GM21723 (cell line): ENCODE results near the gene ENOX1.
A peak's percentile ranks its signal among the peaks of the same experiment; 100 is the strongest.
"Not testable (repeated sequence)": the region's sequence is repeated elsewhere in the genome, so short reads cannot be mapped to it uniquely, and the experiment has no call there.

ENCODE experiments used
- ATAC-seq: cut with Tn5 transposase; IDR thresholded peaks from one replicate; pipeline ENCODE4 v1.9.1; 2021; ENCODE audit warnings: mild to moderate bottlenecking, moderate library complexity; ENCODE audit not compliant: unreplicated experiment

The ENOX1 gene

DNA sequence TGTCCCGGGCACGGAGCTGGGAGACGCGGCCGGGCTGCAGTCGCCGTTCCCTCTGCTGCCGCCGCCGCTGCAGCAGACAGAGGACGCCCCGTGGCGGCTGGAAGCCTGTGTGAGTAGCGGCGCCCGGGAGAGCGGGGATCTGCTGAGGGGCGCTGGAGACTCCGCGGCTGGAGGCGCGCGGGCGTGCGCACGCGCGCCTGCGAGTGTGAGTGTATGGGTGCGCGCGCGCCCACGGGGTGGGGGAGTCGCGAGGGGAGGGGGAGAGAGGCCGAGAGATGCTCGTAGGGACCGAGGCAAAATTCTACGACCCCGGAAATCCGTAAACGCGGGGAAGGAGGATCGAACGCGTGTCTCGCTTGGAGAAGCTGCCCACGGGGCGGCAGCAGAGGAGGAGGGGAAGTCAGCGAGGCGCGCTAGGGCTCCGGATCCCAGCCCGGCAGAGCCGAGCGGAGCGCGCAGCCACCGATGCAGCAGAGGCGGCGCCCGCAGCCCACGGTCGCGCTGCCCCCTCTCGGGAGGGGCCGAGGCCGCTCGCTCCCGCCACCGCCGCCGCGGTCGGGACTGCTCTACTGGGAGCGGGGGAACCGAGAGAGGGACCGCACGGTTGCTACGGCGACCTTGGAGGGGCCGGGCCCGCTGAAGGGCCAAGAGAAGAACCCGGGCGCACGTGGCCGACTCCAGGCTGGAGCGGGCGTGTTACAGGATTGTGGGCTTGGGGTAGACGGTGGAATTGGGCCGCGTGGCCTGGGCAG lies at the start of gene ENOX1:
TSS of gene ENOX1 (minus strand) at position 207 of the 752 bp plus-strand sequence.
- ATAC-seq: peak; percentile 42

DNA sequence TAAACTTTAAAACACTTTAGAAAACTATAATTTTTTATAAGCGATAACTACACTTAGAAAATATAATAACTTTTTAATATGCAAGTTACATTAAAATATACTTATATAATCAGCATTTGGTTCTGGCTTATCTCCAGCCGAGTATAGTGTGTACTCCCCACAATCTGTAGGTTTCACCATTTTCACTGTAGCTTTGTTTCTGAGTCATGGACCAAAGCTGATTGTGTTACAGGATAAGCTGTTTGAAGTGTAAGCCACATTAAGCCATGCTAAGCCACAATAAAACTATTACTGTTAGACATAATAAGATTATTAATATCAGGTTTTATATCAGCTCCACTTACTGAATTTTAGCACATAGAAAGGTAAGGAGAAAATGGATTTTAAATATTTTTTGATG lies 48.9 kb upstream of the ENOX1 start:
- ATAC-seq: no peak

DNA sequence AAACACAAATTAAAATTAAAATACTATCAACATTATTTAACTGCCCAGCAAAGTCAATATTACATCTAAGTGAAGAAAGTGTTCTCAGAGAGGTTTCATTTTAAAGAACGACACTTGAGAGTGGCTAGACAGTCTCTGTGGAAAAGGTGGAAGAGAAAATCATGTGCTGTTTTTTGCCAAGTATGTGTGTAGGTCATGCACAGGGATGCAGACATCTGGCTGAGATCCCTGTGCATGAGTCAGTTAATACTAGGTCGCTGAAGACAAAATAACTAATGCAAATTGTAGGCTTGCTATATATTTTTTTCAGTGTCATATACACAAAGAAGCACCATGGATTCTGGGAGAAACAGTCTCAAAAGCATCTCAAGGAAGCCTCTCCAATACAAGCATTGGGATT lies 44.3 kb upstream of the ENOX1 start:
- no peak for ATAC-seq

DNA sequence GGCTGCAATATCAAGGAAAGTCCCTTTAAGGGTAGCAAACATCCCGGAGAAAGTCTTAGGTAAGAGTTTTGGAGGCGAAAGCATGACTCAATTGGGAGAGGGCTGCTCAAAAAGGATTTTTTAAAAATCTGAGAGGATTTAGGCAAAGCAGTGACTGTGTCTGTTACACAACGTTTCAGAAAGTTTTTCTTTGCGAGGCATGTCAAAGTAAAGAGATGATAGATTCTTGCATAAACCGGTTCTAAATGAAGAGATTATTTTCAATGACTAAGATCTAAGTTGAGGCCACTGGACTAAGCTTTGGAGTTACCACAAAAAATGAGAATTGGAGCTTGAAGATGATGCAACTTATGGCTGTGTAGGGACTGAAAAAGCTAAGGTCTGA lies 43.7 kb upstream of the ENOX1 start:
- ATAC-seq: no peak

DNA sequence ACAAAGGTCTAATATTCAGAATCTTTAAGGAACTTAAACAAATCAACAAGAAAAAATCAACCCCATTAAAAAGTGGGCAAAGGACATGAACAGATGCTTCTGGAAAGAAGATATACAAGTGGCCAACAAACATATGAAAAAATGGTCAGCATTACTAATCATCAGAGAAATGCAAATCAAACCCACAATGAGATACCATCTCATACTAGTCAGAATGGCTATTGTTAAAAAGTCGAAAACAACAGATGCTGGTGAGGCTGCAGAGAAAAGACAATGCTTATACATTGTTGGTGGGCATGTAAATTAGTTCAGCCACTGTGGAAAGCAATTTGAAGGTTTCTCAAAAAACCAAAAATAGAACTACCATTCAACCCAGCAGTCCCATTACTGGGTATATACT lies 37.9 kb upstream of the ENOX1 start:
- not testable (repeated sequence) for ATAC-seq

DNA sequence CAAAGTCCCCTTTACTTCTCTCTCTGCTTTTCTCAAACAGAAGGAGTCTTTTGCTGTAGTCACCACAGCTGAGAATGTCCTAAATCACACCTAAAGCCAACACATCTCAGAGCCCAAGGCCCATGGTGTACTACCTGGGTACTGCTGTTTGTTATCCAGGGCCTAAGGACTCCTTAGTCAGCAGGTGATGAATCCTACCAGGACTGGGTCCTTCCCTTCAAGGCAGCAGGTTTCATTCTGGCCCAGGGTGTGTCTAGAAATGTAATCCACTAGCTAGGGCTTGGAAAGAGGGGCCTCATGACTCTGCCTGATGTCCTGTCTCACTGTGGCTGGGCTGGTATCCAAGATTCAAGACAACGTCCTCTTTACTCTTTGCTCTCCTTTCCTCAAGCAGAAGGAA lies 36.2 kb upstream of the ENOX1 start:
- no peak for ATAC-seq

DNA sequence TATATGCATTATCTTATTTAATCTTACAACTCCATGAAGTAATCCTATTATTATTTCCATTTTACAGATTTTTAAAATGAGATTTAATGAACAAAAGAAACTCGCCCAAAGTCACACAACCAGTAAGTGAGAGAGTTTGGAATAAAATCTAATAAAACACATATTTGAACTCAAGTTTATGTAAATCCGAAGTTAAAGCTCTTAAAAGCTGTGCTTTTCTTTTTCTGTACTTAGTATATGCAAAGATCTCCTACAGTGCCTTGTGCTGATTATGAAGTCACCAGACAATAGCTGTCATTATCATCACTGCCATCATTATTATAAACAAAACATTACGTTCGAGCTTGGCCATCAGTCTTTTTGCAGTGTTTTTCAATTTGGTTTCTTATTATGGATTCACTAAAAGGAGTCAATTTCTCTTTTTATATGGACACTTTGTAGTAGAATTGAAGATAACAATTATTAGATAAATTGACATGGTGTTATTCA lies 29.7 kb upstream of the ENOX1 start:
- ATAC-seq: no peak

DNA sequence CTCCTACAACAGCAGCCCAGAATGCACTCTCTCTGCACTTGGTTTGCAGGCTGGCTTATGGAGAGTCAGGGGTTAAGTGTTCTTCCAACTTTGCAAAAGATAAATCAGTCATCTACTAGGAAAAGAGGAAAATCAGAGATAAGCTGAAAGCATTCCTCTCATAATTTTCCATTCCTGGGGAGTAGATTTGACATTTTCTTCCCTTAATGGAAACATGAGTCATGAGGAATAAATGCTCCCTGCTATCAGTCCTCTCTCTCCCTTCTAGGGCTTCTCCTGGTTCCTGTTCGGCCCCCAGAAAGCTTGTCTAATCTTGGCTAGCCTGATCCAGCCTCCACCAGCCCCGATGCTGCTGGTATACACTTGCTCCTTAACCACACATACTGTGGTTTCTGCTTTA lies 28.4 kb upstream of the ENOX1 start:
- no peak for ATAC-seq

DNA sequence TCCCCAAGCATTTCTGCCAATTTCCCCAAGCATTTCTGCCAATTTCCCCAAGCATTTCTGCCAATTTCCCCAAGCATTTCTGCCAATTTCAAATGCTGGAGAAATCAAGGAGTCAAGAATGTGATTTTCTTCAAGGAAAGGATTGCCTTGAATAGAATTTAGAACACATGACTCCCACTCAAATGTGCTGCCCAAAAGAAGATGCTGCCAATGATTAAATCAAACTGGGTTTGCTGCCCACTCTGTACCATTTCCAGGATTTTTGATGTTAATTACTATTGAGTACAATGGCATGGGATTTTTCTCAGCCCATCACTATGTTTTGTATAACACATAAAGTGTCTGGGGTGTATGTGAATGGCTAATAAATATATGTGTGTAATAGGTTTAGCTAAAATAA lies 21.9 kb upstream of the ENOX1 start:
- no peak for ATAC-seq

DNA sequence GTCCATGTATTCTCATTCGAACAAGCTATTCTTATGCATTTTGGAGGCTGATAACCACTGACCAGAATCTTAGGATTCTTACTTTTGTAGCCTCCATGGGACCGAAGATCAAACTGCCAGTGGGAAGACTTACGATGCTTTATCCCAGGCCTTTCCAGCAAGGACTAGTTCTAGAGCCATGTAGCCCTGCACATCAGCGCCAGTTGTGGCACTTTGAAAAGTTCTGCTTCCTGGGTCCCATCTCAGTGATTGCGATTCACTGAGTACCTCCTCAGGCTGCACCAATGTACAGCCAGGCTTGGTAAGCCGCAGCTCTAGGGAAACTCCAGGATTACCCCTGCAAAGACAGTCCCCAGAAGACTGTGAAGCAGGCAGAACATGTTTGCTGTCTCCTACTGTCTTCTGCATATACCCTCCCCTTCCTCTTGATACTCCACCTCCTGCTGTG lies 18.9 kb upstream of the ENOX1 start:
- ATAC-seq: no peak

DNA sequence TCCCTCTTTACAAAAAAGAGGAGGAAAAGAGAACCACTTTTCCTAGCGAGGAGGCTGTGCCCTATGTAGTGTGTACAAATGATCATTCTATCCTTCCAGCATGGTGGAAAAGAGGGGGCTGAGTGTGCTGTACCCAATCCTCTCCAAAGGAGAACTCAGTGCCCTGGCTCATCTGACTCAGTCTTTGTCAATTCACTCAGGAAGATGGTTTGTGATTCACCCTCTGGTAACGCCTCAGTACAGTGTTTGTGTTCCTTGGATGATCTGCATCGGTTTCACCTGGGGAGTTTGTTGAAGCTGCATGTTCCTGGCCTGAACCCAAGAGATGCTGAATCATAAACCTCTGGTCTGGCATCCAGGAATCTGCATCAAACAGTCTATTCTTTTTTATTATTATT lies 18.3 kb upstream of the ENOX1 start:
- no peak for ATAC-seq

DNA sequence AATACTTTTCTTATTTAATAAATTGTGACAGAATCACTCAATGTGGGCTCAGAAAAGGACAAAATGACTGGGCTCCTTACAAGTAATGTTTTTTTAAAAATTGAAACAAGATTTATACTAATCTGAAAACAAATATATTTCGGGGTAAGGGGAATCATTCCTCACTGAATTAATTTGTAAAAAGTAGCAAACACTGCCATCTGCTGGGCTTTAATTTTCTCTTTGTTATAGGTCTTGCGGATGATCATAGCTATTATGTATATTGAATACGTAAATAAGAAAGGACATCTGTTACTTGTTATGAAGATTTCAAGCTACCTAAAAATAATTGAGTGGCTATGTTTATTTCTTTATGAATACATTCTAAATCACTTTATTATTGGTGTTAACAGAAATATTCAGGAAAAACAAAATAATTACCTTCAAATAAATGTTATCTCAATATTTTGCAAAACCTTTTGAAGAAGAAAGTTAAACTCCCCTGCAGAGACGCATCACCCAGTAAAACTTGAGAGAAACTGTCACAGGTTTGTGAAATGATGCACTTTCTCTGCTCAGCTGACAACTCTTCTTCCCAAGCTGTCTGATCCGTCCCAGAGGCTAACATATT lies 17.8 kb upstream of the ENOX1 start:
- ATAC-seq: no peak

DNA sequence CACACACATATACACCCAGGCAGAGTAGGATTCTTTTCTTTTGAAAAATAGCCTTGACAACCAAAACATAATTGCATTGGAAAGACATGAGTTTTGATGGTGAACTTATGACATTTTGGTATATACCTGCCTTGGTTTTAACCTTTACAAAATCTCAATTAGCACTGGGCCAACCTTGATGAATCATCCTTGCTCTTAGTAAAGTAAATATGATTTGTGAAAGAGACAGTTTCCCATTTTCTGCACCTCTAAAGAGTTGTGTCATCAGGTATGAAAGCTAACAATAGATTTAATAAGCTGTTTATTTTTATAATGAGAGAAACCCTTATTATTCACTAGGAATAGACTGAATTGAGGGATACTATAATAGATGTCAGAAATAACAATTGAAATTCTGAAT lies 15.7 kb upstream of the ENOX1 start:
- ATAC-seq: no peak

DNA sequence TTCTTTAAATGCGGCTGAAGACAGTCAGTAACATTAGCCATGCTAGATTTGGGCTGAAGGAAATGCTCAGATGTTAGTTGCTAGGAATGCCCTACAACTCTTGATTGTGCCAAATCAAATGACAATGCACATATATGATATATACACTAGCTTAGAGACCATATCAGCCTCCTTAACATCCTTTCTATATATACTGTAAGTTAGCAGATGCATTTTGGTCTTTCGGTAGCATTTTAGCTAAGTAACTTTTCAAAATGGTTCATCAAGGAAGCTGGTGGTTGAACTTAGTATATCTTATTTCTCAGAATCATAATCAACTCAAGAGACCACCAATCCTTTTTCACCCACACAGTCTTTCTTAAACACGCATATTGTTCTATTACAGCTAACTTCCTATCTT lies 14.1 kb upstream of the ENOX1 start:
- no peak for ATAC-seq

DNA sequence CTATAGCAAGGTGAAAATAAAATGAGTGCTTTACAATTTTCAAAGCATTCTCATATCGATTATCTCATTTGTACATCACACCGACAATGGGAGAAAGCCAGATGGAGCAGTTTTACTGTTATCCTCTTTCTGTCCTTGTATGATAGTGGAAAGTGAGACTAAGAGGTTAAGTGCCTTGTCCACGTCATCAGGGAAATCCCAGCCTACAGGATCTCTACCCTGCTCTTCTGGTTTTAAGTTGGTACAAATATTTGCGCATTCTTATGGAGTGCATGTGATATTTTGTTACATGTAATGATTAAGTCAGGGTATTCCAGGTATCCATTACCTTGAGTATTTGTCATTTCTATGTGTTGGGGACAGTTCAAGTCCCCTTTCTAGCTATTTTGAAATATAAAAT lies 12.4 kb upstream of the ENOX1 start:
- no peak for ATAC-seq

DNA sequence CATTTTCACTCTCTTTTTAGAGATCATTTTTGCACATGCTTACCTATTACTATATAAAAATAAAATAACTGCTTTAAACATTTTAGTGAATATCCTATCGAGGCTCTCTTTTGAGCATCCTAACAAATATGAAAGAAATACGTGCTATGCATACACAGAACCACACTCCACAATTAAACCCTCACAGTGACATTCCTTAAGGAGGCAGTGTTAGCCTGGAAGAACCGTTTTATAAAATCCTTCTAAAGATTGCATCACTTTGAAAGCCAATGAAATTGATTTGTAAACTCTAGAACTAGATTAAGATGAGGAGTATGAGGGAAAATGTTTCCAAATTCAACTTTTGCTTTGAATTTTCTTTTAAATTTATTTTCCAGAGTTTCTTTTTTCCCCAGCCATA lies 11.1 kb upstream of the ENOX1 start:
- no peak for ATAC-seq

DNA sequence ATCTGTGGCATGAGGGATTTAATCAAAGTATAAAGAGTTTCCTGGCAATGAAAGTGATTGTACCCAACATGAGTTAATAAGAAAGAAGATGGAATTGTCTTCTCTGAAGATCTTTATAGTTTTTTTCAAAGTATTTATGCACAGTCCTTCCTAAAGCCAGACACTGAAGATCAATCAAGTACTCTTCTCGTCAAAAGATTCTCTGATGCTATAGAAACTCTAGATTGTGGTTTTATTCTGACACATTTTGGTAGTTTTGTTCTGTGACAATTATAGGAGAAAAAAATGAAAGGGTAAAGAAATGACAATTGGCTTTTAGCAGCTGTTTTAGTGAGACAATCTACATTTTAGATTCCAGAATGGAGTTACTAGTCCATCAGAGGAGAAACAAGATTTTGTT lies 10.4 kb upstream of the ENOX1 start:
- no peak for ATAC-seq

DNA sequence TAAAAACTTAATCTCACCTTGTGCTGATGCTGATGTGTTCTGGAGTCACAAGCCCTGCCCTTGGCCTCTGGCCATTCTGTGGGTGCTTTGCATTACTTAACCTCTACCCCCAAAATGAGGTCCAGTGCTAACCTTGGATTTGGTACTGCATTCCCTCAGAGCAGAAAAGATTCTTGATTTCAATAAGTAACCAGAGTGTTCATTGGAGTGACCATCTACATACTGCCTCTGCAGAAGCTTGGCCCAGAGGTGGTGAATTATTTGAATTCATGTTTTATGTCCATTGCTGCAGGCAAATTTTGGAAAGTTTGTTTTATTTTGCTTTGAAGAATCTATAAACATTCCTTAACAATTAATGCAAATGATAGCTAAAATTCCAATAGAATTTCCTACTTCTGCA lies 7.6 kb upstream of the ENOX1 start:
- ATAC-seq: no peak

DNA sequence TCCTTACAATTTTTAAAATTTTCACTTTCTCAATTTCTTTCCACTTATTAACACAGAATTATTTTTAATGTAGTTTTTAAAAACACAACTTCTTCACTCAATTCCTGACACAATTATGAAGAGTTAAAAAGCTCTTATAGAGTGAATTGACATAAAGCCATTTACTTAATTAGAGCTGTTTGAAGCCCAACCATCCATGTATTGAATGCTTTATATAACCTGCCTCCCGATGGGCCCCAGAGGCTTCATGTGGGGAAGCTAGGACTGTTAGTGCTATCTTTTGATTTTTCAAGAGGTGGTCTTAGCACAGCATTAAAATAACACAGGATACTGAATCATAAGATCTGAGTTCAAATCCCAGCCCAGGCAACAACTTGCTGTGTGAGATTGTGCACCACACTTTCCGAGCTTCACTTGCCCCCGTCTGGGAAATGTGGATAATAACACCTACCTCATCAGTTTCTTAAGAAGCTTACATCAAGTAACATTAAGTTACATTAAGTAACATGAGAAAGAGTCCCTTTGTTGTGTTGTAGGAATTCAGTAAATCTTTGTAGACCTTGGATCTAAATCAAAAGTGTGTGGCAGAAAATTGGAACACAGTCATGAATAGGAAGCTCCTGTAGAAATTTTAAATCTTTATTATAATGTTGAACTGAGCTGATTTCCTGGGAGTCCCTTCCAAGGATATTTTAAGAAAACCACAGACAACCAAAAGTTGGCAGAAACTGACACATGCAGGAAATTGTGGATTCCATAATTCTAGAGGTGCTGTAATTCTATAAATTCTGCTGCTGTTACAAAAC lies 5.5 kb upstream of the ENOX1 start:
- ATAC-seq: no peak

DNA sequence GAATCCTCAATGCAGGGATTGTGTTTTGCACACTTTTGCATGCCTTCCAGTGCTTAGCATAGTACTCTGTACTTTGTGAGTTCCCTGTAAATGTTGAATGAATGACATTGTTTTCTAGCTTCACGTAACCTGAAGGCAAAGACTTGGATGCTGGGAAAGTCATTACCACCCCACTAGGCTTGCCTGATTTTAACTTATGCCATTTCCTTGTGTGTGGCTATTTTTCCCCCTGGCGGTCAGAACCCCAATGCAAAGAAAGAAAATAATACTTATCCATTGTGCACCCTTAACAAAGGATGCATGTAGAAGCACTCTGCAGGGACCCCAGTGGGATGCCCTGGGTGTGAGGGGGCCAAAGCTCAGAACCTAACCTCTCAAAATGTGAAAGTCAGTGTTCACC lies 1.2 kb upstream of the ENOX1 start:
- ATAC-seq: no peak

DNA sequence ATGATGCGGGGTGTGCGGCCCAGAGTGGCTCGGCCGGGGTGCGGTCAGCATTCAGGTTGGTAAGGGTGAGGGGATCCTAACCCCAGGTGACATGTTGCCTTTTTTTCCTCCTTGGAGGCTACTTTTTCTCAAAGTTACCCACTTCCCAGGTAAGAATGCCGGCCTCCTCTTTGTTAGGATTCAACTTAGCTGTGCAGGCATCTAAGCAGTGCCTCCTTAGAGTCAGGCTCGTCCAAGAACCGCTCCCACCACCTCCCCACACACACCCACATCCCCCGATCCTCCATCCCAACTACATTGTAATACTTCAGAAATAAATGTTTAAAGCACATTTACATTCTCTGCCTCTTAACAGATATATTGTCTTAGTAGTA lies 733 bp upstream of the ENOX1 start:
- ATAC-seq: no peak

DNA sequence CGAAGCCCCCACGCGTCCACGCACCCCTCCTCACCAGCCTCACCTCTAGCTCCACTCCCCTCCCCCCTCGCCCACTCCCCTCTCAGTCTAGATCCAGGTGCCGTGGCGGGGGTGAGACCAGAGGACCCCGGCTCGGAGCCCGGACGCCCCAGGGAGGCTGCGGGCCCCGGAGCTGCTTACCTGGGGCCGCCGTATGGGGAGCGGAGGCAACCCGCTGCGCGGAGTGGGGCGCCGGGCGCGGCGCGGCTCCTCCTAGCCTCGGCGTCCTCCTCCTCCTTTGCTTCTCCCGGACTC lies 353 bp downstream of the ENOX1 start:
- peak; percentile 34 for ATAC-seq
